ENCODE measurements around the gene GABARAPL1.

- TF ChIP-seq CTCF (IDR thresholded peaks at IDR 0.05) (no peak), POLR2AphosphoS5 (IDR thresholded peaks at IDR 0.05; ENCODE audit: low read depth, low read length) (no peak), REST (IDR thresholded peaks at IDR 0.05; ENCODE audit: insufficient read depth in 1 of 2, low read depth in 2 of 2, low read length in 1 of 2) (no peak), SIN3A (IDR thresholded peaks at IDR 0.05; ENCODE audit: borderline replicate concordance, insufficient read depth, low read depth, low read length) (no peak)
Observed at GRCh38 chr12:10165421-10165820, 47.3 kb upstream of the GABARAPL1 start.

Measured in Panc1 (cell line).